ENCODE results near the gene NCAN. TPM values are rescaled to one million over a fixed set of nuclear protein-coding genes. Genes with fewer than 3 reads are reported as not detected.
A peak's percentile ranks its signal among the peaks of the same experiment; 100 is the strongest.

NCAN gene
- polyA plus RNA-seq, 10 donors, result 0.04 to 0.84 (median 0.10) TPM

GRCh38 chr19:19259741-19260140 is 48.0 kb downstream of the NCAN start:
- no peak for DNase-seq

GRCh38 chr19:19260417-19261214 is 48.9 kb downstream of the NCAN start:
- DNase-seq, result no peak

GRCh38 chr19:19261350-19262189 is 49.8 kb downstream of the NCAN start:
- DNase-seq, result peak in 2 of 3 donors; percentile 32 to 58

GRCh38 chr19:19262190-19263057 is 50.7 kb downstream of the NCAN start:
- no peak for DNase-seq

GRCh38 chr19:19263886-19264487 is 52.2 kb downstream of the NCAN start:
- DNase-seq, result no peak

GRCh38 chr19:19267305-19267704 is 55.5 kb downstream of the NCAN start:
- DNase-seq, result no peak

- no peak for DNase-seq
Observed at GRCh38 chr19:19268453-19269385, 57.0 kb downstream of the NCAN start.

GRCh38 chr19:19269952-19270694 is 58.4 kb downstream of the NCAN start:
- DNase-seq, result no peak

- DNase-seq, result no peak
Observed at GRCh38 chr19:19270749-19271571, 59.2 kb downstream of the NCAN start.

- DNase-seq, result no peak
Observed at GRCh38 chr19:19271828-19272599, 60.3 kb downstream of the NCAN start.

GRCh38 chr19:19274146-19274545 is 62.4 kb downstream of the NCAN start:
- DNase-seq, result peak in 1 of 3 donors; percentile 48

GRCh38 chr19:19274716-19275565 is 63.2 kb downstream of the NCAN start:
- no peak for DNase-seq

GRCh38 chr19:19276386-19276785 is 64.6 kb downstream of the NCAN start:
- no peak for DNase-seq

- DNase-seq, result no peak
Observed at GRCh38 chr19:19276851-19277250, 65.1 kb downstream of the NCAN start.

GRCh38 chr19:19278315-19278714 is 66.6 kb downstream of the NCAN start:
- no peak for DNase-seq

GRCh38 chr19:19279062-19279612 is 67.4 kb downstream of the NCAN start:
- no peak for DNase-seq

- DNase-seq, result no peak
Observed at GRCh38 chr19:19279853-19280252, 68.1 kb downstream of the NCAN start.
